CD14-positive monocyte (primary cell): ENCODE measurements around the gene C15orf61. TPM values are rescaled to one million over a fixed set of nuclear protein-coding genes. Genes with fewer than 3 reads are reported as not detected.

Source experiments
- DNase-seq, 3 donors: peaks; one replicate each; pipeline ENCODE4 v3.0.0-alpha.2; 2011 to 2022
- H2AFZ ChIP-seq: 2 replicates; pipeline ENCODE4 v1.6.0; 2012; ENCODE audit warnings: mild to moderate bottlenecking, low read depth, low read length, inconsistent platforms; ENCODE audit not compliant: insufficient read depth, poor library complexity, severe bottlenecking
- H3K27ac ChIP-seq, 2 donors: 1 replicate in 1 of 2; 2 replicates in 1 of 2; pipeline ENCODE4 v1.5.1; 2012 to 2013; ENCODE audit warnings: low read length in 2 of 2, control low read depth in 1 of 2, inconsistent platforms in 1 of 2, low read depth in 1 of 2, mild to moderate bottlenecking in 1 of 2
- H3K27me3 ChIP-seq, 2 donors: one replicate each; pipeline versions ENCODE4 v1.6.0 to v1.6.1; 2011 to 2013; ENCODE audit warnings: low read length in 2 of 2; ENCODE audit not compliant: control insufficient read depth in 2 of 2, insufficient read depth in 2 of 2
- H3K36me3 ChIP-seq, 2 donors: replicated peaks in 1 of 2; 1 replicate in 1 of 2; 2 replicates in 1 of 2; pipeline versions ENCODE4 v1.5.1 to v1.6.1; 2012 to 2013; ENCODE audit warnings: low read length in 2 of 2, control low read depth in 1 of 2, inconsistent platforms in 1 of 2, mild to moderate bottlenecking in 1 of 2; ENCODE audit not compliant: insufficient read depth in 2 of 2, control insufficient read depth in 1 of 2
- H3K4me1 ChIP-seq, 2 donors: 1 replicate in 1 of 2; 2 replicates in 1 of 2; pipeline versions ENCODE4 v1.5.1 to v1.6.1; 2012 to 2013; ENCODE audit warnings: low read length in 2 of 2, control low read depth in 1 of 2, inconsistent platforms in 1 of 2, mild to moderate bottlenecking in 1 of 2, moderate library complexity in 1 of 2; ENCODE audit not compliant: insufficient read depth in 2 of 2, control insufficient read depth in 1 of 2
- H3K4me2 ChIP-seq: replicated peaks from 2 replicates; pipeline ENCODE3; 2012; ENCODE audit warnings: low read length, moderate library complexity, mild to moderate bottlenecking; ENCODE audit not compliant: poor library complexity, severe bottlenecking; ENCODE audit errors: extremely low read depth
- H3K4me3 ChIP-seq, 3 experiments: fragments of 200-600 bp in 1 of 3; sonication (generic) in 1 of 3; replicated peaks in 1 of 3; 1 replicate in 2 of 3; 2 replicates in 1 of 3; pipeline ENCODE4 v1.5.1; 2011 to 2013; ENCODE audit warnings: low read length in 3 of 3, mild to moderate bottlenecking in 3 of 3, control low read depth in 2 of 3, low read depth in 2 of 3, inconsistent platforms in 1 of 3, moderate library complexity in 1 of 3
- H3K79me2 ChIP-seq: 2 replicates; pipeline ENCODE4 v1.6.0; 2012; ENCODE audit warnings: mild to moderate bottlenecking, control low read depth, inconsistent platforms, low read length, moderate library complexity; ENCODE audit not compliant: insufficient read depth
- H3K9ac ChIP-seq: 2 replicates; pipeline ENCODE4 v1.6.0; 2017; ENCODE audit warnings: low read length, mild to moderate bottlenecking; ENCODE audit not compliant: insufficient read depth, poor library complexity, severe bottlenecking
- H3K9me3 ChIP-seq, 2 donors: replicated peaks in 1 of 2; 1 replicate in 1 of 2; 2 replicates in 1 of 2; pipeline versions ENCODE4 v1.5.1 to v1.6.1; 2012 to 2013; ENCODE audit warnings: low read length in 2 of 2, control low read depth in 1 of 2; ENCODE audit not compliant: control insufficient read depth in 1 of 2, insufficient read depth in 1 of 2
- H4K20me1 ChIP-seq: 2 replicates; pipeline ENCODE4 v1.6.0; 2012; ENCODE audit warnings: mild to moderate bottlenecking, low read length, control low read depth, moderate library complexity; ENCODE audit not compliant: insufficient read depth
- H3K27ac Mint-ChIP-seq, 7 donors: one replicate each; pipeline ENCODE4 v1.8.0; 2020; ENCODE audit warnings: mild to moderate bottlenecking in 7 of 7, mixed read lengths in 7 of 7, moderate library complexity in 6 of 7, inconsistent platforms in 2 of 7
- H3K27me3 Mint-ChIP-seq, 3 donors: one replicate each; pipeline ENCODE4 v1.8.0; 2021 to 2022; ENCODE audit warnings: low read depth in 3 of 3, mild to moderate bottlenecking in 3 of 3, mixed read lengths in 3 of 3, moderate library complexity in 3 of 3, inconsistent platforms in 1 of 3
- H3K36me3 Mint-ChIP-seq, 2 donors: one replicate each; pipeline ENCODE4 v1.8.0; 2020; ENCODE audit warnings: mixed read lengths in 2 of 2, inconsistent platforms in 1 of 2, mild to moderate bottlenecking in 1 of 2
- H3K4me1 Mint-ChIP-seq: one replicate; pipeline ENCODE4 v1.8.0; 2020; ENCODE audit warnings: mild to moderate bottlenecking, mixed read lengths
- H3K4me3 Mint-ChIP-seq, 2 donors: one replicate each; pipeline ENCODE4 v1.8.0; 2020; ENCODE audit warnings: mild to moderate bottlenecking in 2 of 2, mixed read lengths in 2 of 2, moderate library complexity in 1 of 2
- H3K9me3 Mint-ChIP-seq, 7 donors: one replicate each; pipeline ENCODE4 v1.8.0; 2020 to 2022; ENCODE audit warnings: mixed read lengths in 7 of 7, mild to moderate bottlenecking in 6 of 7, moderate library complexity in 6 of 7, inconsistent platforms in 2 of 7
- CTCF ChIP-seq: fragments of 200-600 bp; IDR thresholded peaks from one replicate; pipeline ENCODE4 v1.8.0; 2022; ENCODE audit warnings: antibody characterized with exemption, mild to moderate bottlenecking
- WGBS: methylation state at CpG from one replicate; pipeline ENCODE4 v1.1.5; 2013; ENCODE audit warnings: missing lambda C conversion rate; ENCODE audit not compliant: insufficient coverage; 5-methylcytosine and 5-hydroxymethylcytosine counted together
- intact Hi-C, 2 donors: fragments of 100-400 bp; cut with micrococcal nuclease; formaldehyde crosslinking; loops; one replicate each; pipeline versions ENCODE4 v1.15.0 to v1.15.1; 2023
- polyA plus RNA-seq, 3 donors: library from polyadenylated mRNA; depleted of rRNA in 1 of 3; unstranded in 2 of 3; stranded (reverse) in 1 of 3; fragments of 300-500 nt in 2 of 3; fragments of >200 nt in 1 of 3; fragmentation: Illumina TruSeq in 2 of 3; gene quantifications; 1 replicate in 2 of 3; 2 replicates in 1 of 3; pipeline ENCODE4 v1.2.3, GENCODE V29; 2012 to 2021

C15orf61 gene
- polyA plus RNA-seq, 3 donors, result 3.2 to 3.9 (median 3.6) TPM

DNA sequence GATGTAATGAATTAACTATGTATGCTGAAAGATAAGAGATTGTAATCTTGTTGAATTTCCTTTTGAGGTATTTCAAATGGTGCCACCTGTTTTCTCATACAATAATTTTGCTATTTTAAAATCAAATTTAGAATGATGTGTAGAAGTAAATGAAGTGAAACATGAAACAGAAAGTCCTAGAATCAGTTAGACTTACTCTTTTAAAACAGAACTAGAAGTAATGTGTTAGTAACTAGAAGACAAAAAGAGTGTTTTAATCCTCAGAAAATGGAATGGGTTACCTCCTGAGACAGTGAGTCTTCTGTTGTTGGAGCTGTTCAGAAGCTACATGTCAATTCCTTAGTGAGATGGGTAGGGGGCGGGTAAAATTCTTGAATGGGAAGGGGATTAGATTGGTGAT is 13.4 kb downstream of the C15orf61 start:
- Histone ChIP-seq H4K20me1 (no peaks in the 10 kb centered on the region), H2AFZ (no peak overlapping the region), H3K4me2 (no peak overlapping the region), H3K79me2 (no peaks in the 10 kb centered on the region), H3K9ac (no peak overlapping the region), H3K4me3 (no peak overlapping the region), H3K27ac (no peak overlapping the region), H3K27me3 (no peaks in the 10 kb centered on the region), H3K9me3 (no peaks in the 10 kb centered on the region), H3K4me1 (peaks cover 4 to 13% of the 10 kb centered on the region in 2 donors), H3K36me3 (peaks cover 4 to 6% of the 10 kb centered on the region in 2 donors)
- H3K9me3 Mint-ChIP-seq, result no peaks in the 10 kb centered on the region
- H3K27me3 Mint-ChIP-seq, result no peaks in the 10 kb centered on the region
- no peak for DNase-seq
- no peak overlapping the region for H3K4me3 Mint-ChIP-seq
- WGBS, result no CpG with 5 or more reads among the region's 1 CpG
- no peak for TF ChIP-seq CTCF
- no peak overlapping the region for H3K27ac Mint-ChIP-seq
- peaks cover 15% of the 10 kb centered on the region for H3K4me1 Mint-ChIP-seq
- intact Hi-C loops, result no loop called here
- peaks cover 0 to 3% of the 10 kb centered on the region in 2 donors for H3K36me3 Mint-ChIP-seq

- 100% methylated on average over 1 of the region's 1 CpG for WGBS
- H3K9me3 Mint-ChIP-seq, result no peaks in the 10 kb centered on the region
- H3K79me2 ChIP-seq, result peaks cover 19% of the 10 kb centered on the region
- DNase-seq, result no peak
- TF ChIP-seq CTCF, result no peak
- H3K4me1 ChIP-seq, result peaks cover 8 to 28% of the 10 kb centered on the region in 2 donors
- H3K27me3 Mint-ChIP-seq, result peaks cover 0 to 1% (median 0%) of the 10 kb centered on the region in 3 donors
- intact Hi-C loops, result no loop called here
- H4K20me1 ChIP-seq, result no peaks in the 10 kb centered on the region
- H2AFZ ChIP-seq, result no peak overlapping the region
- peaks cover 18% of the 10 kb centered on the region for H3K4me1 Mint-ChIP-seq
- no peak overlapping the region for H3K4me3 Mint-ChIP-seq
- no peak overlapping the region for H3K9ac ChIP-seq
- no peaks in the 10 kb centered on the region for H3K27me3 ChIP-seq
- no peak overlapping the region for H3K27ac ChIP-seq
- H3K36me3 ChIP-seq, result no peaks in the 10 kb centered on the region
- no peak overlapping the region for H3K4me3 ChIP-seq
- no peaks in the 10 kb centered on the region for H3K9me3 ChIP-seq
- peak overlapping the region in 1 of 7 donors; percentile 22 for H3K27ac Mint-ChIP-seq
- H3K4me2 ChIP-seq, result no peak overlapping the region
- no peaks in the 10 kb centered on the region for H3K36me3 Mint-ChIP-seq
These were observed 16.8 kb downstream of the C15orf61 start for GRCh38 chr15:67537771-67538170.
